C4-2B (cell line): ENCODE results near the gene C15orf40.

Experiments
- ZFX ChIP-seq: fragments of 450-650 bp; IDR thresholded peaks from 2 replicates; pipeline ENCODE4 v1.6.1; 2017
- TF ChIP-seq, protein P1 (sequence below): fragments of 450-650 bp; conservative IDR thresholded peaks from 2 replicates; pipeline ENCODE4 v1.5.1; 2017; ENCODE audit warnings: mild to moderate bottlenecking

DNA sequence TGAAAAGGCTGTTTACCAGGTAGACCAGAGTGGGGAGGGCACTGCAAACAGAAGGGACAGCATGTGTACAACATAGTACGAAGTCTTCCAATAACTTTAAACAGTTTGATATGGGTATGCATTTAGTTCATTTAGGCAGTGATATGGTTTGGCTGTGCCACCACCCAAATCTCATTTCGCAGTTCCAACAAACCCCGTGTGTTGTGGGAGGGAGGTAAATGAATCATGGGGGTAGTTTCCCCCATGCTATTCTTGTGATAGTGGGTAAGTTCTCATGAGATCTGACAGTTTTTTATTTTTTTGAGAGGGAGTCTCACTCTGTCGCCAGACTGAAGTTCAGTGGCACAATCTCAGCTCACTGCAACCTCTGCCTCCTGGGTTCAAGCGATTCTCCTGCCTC is 33.0 kb downstream of the C15orf40 start:
- TF ChIP-seq, protein P1, sequence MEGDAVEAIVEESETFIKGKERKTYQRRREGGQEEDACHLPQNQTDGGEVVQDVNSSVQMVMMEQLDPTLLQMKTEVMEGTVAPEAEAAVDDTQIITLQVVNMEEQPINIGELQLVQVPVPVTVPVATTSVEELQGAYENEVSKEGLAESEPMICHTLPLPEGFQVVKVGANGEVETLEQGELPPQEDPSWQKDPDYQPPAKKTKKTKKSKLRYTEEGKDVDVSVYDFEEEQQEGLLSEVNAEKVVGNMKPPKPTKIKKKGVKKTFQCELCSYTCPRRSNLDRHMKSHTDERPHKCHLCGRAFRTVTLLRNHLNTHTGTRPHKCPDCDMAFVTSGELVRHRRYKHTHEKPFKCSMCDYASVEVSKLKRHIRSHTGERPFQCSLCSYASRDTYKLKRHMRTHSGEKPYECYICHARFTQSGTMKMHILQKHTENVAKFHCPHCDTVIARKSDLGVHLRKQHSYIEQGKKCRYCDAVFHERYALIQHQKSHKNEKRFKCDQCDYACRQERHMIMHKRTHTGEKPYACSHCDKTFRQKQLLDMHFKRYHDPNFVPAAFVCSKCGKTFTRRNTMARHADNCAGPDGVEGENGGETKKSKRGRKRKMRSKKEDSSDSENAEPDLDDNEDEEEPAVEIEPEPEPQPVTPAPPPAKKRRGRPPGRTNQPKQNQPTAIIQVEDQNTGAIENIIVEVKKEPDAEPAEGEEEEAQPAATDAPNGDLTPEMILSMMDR = no peak
- no peak for TF ChIP-seq ZFX
